Transverse colon (tissue), 4 donors: ENCODE data around the gene PGLYRP3.

Experiments used
- CTCF ChIP-seq, 5 experiments: fragments of 200-600 bp in 3 of 5; fragments of 450-650 bp in 2 of 5; sonication (generic) in 3 of 5; IDR thresholded peaks; 1 replicate in 2 of 5; 2 replicates in 3 of 5; pipeline ENCODE4 v1.5.1; 2016 to 2017; ENCODE audit warnings: antibody characterized with exemption in 5 of 5, inconsistent platforms in 3 of 5, mild to moderate bottlenecking in 2 of 5, moderate library complexity in 1 of 5
- EP300 ChIP-seq: sonication (generic); formaldehyde crosslinking; IDR thresholded peaks from one replicate; pipeline ENCODE4 v1.6.1; 2017; ENCODE audit warnings: antibody characterized with exemption, low read depth
- POLR2A ChIP-seq: fragments of 450-650 bp; IDR thresholded peaks from one replicate; pipeline ENCODE4 v1.6.1; 2016; ENCODE audit warnings: antibody characterized with exemption, mild to moderate bottlenecking, moderate library complexity
- POLR2AphosphoS5 ChIP-seq, 3 donors: sonication (generic); formaldehyde crosslinking; IDR thresholded peaks; one replicate each; pipeline ENCODE4 v1.6.1; 2016; ENCODE audit warnings: antibody characterized with exemption in 3 of 3

- no peak for TF ChIP-seq EP300
- no peak for TF ChIP-seq CTCF (IDR thresholded peaks at IDR 0.05)
- TF ChIP-seq POLR2AphosphoS5 (IDR thresholded peaks at IDR 0.05), result no peak
- no peak for TF ChIP-seq POLR2A
Measured at GRCh38 chr1:153346077-153346723, 33.4 kb upstream of the PGLYRP3 start.
